Measurements from ENCODE around the gene USF3.
"Not testable (repeated sequence)": the region's sequence is repeated elsewhere in the genome, so short reads cannot be mapped to it uniquely, and the experiment has no call there.

The USF3 gene

DNA sequence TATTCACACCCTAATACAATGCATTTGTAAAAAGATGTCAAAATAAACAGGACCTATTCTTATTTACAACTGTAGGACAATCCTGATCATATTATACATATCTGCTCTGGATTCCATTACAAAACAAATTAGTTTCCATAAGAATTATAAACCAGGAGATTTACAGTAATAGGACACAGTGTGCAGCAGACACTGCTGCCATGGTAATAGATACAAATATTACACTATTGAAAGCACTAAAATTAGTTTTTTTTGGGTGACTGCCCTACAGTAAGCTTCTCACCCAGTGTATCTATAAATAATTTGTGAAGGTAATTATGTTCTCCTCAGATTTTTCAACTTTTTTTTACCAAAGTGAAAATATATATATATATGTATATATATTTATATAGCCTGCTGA, 47.9 kb downstream of the USF3 start:
- no peak for DNase-seq

DNA sequence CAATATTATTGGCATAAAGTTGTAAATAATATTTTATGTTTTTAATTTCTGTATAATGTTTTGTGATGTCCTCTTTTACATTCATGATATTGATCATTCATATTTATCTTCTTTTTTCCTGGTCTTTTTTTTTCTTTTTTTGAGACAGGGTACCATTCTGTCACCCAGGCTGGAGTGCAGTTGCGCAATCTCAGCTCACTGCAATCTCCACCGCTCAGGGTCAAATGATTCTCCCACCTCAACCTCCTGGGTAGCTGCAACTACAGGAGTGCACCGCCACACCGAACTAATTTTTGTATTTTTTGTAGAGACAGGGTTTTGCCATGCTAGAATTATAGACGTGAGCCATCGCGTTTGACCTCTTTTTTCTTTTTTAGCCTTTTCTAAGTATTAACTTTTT, 52.9 kb downstream of the USF3 start:
- DNase-seq = no peak

DNA sequence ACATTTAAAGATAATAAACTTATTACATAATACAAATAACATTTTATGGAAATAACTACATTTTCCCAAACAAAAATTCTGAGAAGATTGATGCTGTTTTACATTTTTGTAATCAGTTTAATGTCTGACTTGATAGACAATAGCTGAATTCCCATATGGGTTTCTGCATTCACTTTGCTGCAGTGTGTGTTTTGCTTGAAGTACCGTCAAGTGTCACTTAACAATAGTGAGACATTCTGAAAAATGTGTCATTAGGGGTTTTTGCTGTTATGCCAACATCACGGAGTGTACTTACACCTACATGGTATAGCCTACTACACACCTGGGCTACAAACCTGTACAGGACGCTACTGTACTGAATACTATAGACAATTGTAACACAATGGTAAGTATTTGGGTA, 57.5 kb downstream of the USF3 start:
- DNase-seq = no peak

DNA sequence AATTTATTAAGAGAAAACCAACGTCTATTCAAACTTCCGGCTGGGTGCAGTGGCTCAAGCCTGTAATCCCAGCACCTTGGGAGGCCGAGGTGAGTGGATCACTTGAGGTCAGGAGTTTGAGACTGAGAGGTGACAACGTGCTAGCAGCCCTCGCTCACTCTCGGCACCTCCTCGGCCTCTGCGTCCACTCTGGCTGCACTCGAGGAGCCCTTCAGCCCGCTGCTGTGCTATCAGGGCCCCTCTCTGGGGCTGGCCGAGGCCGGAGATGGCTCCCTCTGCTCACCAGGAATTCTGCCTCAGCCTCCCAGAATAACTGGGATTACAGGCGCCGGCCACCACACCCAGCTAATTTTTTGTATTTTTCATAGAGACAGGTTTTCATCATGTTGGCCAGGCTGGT, 58.7 kb downstream of the USF3 start:
- no peak for DNase-seq

DNA sequence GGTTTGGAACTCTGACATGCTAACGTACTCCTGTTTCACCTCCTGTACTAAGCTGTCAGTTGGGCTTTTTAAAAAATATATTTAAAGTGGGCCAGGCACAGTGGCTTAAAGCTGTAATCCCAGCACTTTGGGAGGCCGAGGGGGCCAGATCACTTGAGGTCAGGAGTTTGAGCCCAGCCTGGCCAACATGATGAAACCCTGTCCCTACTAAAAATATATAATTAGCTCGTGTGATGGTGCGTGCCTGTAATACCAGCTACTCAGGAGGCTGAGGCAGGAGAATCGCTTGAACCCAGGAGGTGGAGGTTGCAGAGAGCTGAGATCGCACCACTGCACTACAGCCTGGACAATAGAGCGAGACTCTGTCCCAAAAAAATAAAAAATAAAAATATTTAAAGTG, 60.4 kb downstream of the USF3 start:
- DNase-seq = not testable (repeated sequence)

DNA sequence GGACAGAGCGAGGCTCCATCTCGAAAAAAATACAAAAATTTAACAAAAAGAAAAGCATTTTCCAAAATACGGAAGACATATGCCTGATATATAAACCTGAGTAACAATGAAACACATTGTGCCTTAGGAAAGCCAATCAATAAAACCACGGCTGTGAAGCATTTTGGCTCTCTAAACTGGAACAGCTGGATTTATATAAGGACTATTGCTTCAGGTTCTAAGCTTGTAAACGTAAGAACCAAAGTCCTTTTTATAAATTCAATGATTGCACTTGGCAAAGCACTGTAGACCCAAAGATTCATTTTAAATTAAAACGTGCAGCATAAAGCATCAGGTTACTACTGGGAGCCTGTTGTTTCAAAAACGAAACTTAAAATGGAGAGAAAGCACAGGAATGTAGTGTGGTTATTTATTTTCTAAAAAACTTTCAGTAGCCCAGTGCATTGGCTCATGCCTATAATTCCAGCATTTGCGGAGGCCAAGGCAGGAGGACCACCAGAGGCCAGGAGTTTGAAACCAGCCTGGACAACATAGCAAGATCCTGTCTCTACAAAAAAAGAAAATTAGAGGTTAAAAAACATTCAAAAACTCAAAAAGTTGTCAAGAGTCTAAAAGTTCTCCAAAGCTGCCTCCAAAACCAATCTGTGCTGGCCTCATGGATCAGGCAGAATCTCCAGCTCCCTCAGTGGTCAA, 61.5 kb downstream of the USF3 start:
- DNase-seq = no peak

DNA sequence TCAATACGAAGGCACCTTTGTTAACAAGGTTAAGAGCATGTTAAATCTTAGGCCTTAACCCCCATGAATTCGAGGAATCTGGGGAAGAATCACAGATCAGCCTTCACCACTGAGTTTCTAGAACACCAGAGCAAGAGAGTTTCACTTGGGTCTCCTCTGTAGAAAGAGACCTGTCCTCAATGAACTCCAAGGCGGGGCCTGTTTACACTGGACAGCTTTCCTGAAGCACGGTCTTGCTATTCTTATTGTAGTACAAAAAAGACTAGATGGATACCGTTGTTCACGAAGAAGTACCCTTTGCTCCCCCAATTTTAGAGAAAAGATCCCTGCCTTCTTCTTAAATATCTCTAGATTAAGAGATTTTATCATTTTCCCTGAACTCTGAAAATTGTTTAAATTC, 64.9 kb downstream of the USF3 start:
- DNase-seq = no peak

DNA sequence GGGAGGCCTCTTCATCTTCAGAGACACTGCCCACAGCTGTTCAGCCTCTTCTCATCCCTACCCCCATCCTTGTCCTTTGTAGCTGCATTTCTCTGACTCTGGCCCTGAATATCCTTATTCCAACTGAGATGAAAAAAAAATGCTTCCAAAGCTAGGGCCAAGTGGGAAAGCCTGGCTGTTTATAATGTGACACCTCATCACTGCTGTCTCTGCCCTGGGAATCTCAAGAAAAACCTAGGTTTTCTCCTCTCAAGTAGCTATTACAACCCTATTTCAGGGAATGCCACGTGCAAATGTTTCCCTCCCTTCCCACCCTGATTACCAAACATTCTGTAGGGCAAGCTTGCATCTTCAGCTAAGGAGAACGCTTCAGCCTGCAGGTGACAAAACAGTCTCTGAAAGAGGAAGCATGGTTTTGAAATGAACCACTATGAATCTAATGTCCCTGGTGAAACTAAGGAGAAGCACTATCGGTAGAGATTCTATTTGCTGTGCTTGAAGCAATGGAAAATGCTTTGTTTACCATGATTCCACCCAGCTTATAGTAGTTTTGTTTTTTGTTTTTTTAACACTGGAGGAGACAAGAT, 65.4 kb downstream of the USF3 start:
- no peak for DNase-seq

DNA sequence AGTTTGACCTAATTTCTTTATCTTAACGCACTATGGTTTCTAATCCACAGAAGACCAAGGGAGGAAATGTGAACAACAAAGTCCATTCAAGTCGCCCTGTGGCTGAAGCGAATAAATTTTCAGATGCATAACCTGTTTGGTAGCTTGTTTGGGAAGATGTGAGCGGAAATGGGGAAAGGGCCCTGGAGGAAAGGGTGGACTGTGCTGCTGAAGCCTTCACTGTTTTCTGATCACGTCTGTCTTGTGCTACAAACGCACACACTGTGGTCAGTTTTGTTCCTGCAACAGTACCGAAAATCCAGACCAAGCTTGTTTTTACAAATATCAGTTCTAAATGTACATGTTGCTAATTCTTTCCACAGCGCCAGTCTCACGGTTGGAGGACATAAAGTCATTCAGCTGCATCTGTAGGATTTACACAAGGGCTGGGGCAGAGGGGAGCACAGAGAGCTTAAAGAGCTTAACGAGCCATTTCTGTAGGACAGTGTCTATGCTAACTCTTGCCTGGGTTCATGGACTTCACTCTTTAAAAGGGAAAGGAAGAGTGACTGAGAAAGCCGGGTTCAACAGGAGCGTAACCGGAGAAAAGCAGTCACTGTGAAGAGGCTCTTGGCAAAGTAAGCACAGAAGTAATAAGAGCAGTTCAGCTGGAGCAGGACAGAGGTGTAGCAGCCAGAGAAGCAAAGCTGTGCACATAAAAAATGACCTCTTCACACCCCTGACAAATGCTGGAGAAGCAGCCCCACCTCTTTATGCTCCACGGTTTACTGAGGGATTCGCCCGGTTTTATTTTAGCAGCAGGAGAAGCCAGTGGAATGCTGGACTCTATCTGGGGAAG, 66.6 kb downstream of the USF3 start:
- no peak for DNase-seq

DNA sequence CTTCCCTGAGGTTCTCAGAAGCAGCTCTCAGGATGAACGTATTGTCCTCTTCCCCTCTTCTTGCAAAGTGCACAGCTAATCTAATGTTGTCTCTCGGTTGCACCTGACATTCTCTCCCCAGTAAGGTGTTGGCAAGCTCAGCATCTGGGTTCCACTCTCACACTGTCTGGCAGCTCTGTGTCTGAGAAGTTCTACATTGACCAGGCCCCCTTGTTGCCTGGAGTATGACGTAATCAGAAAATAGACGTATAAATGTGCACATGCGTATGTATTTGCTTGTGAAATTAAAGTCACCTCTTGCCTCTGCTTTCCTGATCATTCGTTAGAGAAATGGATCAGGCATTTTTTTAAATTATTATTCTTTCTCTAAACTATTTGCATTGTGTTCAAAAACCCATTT, 67.7 kb downstream of the USF3 start:
- DNase-seq = no peak

DNA sequence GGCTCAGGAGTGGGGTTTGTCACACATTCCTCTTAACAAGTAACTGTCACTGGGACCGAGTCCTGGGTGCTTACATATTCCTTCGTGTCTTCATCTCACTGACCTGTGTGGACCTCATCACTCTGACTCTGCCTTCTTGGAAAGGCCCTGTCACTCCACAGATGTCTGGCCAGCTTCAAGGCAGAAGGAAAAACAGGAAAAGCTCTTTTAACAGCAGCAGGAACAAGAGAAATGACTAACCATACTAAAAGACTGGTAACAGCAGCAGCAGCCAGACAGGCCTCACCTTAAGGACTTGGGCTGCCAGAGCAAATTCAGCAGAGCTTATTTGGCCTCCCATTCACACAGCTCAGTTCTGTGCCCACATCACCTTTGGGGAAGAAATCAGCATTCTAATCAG, 68.1 kb downstream of the USF3 start:
- DNase-seq = no peak

DNA sequence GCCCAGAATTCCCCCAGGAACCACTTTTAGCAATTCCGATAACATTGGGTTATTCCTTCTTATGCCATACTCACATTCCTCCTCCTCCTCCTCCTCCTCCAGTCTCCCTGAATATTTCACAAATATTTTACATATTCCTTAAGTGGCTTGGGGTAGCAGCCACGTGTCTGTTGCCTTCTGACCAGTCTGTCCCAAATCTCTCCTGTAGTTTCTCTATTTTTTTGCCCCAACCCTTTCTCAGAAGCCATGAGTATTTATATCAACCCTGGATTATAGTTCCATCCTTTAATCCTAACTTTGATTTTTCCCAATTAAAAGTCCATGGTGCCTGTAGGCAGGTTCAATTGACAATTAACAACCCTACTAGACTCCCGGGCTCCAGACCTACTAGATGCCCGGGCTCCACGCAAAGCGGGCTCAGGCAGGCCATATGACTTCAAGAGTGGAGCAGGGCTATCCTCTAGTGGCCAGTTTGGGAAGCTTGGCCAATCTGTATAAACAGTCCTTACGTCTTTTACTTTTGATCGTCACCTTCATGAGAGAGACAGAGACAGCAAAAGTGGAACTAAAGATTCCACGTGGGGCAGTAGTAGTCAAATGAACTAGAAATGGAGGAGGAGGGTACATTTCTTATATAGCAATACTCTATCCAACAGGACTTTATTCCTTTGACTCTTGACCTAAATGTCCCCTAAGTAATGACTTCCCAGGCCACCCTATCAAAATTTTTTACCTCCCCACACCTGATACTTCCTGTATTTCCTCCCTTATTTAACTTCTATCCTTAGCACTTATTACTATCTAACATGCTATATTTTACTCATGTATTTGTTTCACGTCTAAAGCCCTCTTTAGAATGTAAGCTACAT, 69.7 kb downstream of the USF3 start:
- no peak for DNase-seq

DNA sequence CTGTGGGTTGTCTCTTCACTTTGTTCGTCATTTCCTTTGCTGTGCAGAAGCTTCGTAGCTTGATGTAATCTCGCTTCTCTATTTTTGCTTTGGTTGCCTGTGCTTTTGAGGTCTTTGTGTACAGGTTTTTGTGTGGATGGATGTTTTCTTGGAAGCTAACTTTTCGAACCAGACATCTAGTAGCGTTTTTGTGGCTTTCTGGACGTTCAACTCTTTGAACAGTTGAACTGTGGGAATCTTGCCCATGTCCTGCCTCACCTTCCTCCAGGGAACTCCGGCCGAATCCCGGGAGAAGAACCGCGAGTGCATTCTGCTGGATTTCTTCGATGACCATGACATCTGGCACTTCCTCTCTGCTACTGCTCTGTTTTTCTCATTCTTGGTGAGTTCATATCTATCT, 70.6 kb downstream of the USF3 start:
- no peak for DNase-seq

DNA sequence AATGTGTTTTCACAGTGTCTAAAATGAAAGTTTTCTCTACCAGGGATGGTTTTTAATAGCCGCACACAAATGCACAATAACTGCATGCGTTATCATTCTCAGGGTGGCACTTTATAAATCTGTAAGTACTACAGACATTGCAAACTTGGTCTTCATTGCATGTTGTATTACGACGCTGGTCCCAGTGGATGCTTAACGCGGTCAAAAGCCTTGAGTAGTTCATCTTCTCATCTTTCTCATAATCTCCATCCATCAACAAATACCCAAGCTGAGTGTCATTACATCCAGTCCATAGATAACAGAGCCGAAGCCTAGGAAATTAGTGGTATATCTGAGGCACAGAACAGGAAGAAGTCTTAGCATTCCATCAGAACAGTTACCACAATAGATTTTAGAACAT, 72.6 kb downstream of the USF3 start:
- DNase-seq = no peak

DNA sequence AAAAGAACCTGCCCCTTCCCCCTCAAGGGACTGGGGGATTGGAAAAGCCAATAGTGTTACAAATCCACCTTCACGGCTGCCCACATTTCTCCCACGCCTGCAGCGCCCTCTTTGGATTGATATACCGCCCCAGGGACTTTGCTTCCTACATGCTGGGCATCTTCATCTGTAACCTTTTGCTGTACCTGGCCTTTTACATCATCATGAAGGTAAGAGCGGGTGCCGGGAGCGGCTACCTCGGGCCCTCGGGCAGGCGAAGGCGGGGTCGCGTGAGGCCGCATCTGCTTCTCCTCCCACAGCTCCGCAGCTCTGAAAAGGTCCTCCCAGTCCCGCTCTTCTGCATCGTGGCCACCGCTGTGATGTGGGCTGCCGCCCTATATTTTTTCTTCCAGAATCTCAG, 73.1 kb downstream of the USF3 start:
- DNase-seq = no peak

DNA sequence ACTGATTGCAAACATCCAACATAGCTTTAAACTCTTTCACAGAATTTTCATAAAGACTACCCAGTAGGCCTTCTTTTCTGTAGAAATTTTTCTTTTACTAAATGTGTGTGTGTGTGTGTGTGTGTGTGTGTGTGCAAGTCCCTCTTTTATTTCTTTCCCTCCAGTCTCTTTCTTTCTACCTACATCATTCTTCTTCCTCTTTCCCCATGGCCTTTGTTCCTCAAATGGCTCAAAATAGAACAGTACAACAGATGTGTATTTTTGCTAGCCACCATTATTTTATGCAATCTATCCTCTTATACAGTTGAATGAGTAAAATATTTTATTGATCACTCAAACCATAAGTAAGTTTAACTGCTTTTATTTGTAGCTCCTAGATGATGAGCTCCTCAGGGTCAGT, 76.4 kb downstream of the USF3 start:
- no peak for DNase-seq

DNA sequence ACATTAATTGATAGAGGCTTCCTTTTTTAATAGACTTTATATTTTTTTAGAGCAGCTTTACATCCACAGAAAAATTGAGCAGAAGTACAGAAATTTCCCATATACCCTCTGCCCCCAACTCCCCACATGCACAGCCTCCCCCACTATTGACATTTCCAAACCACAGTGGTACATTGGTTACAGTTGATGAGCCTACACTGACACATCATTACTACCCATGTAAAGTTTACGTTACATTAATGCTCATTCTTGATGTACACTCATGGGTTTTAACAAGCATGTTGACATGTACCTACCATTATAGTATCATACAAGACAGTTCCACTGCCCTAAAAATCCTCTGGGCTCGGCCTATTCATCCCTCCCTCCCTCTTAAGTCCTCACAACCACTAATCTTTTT, 78.7 kb downstream of the USF3 start:
- DNase-seq = no peak

DNA sequence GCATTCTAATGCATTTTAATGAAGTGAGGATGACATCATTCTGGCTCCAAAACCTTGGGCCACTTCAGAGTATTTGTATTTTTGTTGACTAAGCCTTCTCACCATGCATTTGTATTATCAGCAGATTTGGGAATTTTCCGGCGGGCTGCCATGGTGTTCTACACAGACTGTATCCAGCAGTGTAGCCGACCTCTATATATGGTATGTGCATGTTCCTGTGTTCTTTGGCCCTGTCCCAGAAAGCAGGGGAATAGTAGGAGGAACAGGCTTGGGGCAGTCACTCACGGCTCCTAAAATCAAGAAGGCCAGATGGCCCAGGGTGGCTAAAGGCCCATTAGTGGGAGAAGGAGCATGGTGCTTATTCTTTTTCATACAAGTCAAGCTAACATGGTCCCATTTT, 80.5 kb downstream of the USF3 start:
- DNase-seq = no peak

DNA sequence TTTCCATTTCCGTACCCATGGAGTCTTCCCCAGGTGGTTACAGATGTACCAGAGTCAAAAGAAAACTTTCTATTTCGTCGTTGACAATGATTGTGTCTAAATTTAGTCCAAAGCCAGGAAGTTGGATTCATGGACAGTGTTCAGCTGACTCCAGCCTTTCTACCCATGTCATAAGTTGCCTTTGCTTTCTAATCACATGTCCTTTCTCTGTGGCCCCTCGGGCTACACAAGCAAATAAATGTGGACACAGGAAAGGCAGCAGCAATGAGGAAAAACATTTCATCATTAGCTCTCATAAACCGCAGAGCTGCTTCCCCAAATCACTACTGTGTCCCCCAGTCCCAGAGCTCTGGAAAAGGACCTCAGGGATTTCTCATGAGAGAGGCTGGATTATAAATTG, 82.0 kb downstream of the USF3 start:
- no peak for DNase-seq

DNA sequence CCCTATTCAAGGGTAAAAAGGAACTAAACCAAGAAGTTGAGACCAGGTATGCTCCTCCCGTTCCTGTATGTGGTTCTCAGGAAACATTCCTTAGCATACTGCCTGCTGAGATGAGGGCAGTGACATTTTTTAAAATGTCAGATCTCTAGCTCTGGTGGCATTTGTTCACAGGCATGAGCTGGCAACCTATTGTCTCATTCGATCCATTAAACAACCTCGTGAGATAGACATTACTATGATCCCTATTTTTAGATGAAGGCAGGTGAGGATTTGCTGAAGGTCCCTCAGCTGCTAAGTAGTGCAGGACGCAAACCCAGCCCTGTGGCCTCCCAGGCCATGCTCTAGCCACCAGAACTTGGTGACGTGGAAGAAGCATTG, 89.2 kb downstream of the USF3 start:
- no peak for DNase-seq

DNA sequence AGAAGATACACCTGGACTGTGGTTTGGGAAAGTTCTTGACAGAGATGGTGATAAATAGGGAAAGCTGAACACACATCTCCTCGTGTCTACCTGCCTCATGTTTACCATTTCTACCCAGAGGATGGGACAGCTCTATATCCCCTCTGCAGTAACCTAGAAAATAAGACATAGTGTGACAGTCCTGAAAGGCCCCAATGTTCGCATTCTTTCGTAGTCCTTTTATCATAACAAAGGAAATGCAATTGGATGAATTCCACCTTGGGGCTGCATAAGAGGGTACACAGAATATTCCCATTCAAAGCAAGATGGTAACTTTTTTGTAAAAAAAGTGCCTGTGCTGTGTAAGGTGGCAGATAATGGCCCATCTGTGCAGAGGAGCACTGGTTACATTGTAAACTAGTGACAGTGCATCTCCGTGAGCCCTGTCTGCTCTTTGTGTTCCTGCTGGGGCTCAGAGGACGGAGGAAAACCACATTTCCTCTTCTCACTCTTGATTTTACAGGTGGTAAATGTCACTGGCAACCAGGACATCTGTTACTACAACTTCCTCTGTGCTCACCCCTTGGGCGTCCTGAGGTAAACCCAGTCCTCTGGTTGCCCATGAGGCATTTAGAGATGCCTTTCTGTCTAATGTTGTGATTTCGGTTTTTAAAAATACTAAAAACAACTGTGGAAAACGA, 89.8 kb downstream of the USF3 start:
- DNase-seq = peak; percentile 60

DNA sequence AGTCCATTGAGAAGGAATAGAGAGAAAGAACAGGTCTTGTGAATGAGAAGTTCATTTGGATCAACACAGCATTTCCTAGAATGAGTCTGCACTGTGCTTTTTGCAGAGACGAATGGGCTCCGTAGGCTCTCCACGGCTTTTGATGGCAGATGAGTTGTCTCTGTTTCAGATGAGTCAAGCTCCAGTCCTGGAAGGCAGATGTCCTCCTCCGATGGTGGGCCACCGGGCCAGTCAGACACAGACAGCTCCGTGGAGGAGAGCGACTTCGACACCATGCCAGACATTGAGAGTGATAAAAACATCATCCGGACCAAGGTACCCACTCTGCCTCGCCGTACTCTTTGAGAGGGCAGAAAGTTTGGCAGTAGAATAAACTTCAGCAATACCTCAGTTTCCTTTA, 93.6 kb downstream of the USF3 start:
- DNase-seq = no peak

DNA sequence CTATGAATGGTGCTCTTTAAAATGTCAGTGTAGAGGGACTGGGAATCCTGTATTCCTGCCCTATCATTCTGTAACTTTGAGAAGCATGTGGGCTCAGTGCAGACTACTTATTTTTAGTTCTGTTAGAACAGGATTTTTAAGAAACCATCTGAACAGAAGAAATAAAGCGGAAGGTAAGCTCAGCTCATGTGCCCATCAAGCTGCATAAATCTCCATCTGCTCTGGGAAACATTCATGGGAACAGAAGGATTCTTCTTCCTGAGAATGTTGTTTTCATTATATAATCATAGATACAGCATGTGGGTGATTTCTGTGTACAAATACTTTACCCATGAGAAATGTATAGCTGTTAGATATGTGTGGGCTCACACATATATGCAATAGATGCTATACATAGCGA, 94.2 kb downstream of the USF3 start:
- DNase-seq = no peak
